ENCODE data around the gene CTAG1A. TPM values are rescaled to one million over a fixed set of nuclear protein-coding genes. Genes with fewer than 3 reads are reported as not detected.

CTAG1A gene
- total and polyA plus RNA-seq, 9 of the 15 experiments (the other 6 are each of a cell fraction or from before 2014, with no cell fraction given): 0.32 TPM; not detected in 8

DNA sequence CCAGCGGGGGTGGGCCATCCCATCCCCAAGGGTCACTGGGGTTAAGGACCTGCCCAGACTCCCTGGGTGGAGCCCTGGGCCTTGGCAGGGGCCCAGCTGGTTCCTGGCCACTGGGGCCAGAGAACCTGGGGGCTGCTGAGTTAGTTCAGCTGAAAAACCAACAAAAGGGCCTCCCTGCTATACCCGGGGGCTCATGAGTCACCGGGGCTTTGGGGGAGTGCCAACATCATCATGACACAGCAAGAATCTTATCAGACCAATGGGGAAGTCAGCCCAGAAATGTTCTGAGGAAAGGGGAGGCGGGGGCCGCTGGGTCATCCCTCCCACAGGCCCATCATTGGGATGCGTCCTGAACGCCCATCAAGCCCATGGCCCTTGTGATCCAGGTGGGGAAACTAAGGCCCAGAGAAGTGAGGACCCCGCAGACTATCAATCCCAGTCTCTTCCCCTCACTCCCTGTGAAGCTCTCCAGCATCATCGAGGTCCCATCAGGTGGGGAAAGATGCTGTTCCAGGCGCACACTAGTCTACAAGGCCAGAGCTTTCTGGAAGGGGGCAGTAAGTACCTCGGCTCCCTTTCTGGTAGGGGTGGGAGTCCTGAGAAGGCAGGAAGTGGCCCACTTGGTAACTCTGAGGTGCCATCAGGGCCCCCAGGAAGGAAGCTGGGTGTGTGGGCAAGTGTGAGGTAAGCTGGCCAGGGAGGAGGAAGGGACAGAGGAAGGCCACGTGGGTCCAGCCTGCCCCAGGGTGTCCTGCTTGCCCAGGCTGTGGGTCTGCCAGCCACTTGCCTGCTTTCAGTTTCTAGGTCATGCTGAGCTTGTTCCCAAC, 42.8 kb upstream of the CTAG1A start (continued):
- TF ChIP-seq, protein P1, sequence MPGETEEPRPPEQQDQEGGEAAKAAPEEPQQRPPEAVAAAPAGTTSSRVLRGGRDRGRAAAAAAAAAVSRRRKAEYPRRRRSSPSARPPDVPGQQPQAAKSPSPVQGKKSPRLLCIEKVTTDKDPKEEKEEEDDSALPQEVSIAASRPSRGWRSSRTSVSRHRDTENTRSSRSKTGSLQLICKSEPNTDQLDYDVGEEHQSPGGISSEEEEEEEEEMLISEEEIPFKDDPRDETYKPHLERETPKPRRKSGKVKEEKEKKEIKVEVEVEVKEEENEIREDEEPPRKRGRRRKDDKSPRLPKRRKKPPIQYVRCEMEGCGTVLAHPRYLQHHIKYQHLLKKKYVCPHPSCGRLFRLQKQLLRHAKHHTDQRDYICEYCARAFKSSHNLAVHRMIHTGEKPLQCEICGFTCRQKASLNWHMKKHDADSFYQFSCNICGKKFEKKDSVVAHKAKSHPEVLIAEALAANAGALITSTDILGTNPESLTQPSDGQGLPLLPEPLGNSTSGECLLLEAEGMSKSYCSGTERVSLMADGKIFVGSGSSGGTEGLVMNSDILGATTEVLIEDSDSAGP (CRISPR knock-in tag; IDR thresholded peaks at IDR 0.05): no peak

DNA sequence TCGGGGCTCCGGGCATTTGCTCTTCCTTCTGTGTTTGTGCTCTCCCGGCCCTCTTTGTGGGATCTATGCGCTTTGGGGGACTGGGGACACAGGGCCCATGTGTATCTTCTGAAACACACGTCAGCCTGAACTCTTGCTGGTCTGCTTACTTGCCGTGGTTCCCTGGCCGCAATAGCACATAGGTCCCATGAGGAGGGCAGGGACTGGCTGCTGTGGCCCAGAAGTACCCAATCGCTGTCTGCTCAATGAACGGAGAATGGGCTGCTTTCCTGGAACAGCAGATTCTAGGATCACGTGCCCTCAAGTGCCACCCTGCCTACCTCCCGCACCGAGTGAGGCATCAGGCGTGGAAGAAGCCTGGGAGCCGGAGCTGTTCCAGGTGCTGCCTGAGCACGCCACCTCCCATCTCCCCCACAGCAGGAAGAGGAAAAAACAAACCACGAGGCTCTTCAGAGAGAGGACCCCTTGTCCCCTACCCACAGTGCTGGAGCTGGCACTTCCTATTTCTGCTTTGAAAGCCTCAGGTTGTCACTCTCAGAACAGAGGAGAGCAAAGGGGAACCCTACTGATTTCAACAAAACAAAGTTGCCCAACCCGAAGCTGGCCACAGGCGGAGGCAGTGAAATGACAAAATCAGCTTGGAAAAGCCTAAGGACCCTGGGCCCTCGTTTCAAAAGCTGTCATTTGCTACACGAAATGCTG, 42.1 kb upstream of the CTAG1A start:
- POLR2A ChIA-PET: interaction anchor here (0.6 to 1.9 kb wide), 8 partner anchors 11 to 238 kb away, joined by 3 to 12 read pairs (median 4); partner anchors contain the start of gene EMD
- TF ChIP-seq SUPT5H (IDR thresholded peaks at IDR 0.05) (no peak), ELF4 (CRISPR knock-in tag; IDR thresholded peaks at IDR 0.05) (no peak), ZNF584 (CRISPR knock-in tag; IDR thresholded peaks at IDR 0.05; ENCODE audit: low read depth) (no peak), XRCC5 (IDR thresholded peaks at IDR 0.05; ENCODE audit: low read depth, low read length) (no peak), RBM17 (IDR thresholded peaks at IDR 0.05; ENCODE audit: borderline replicate concordance, low read depth, low read length) (no peak), ZNF764 (CRISPR knock-in tag; IDR thresholded peaks at IDR 0.05; ENCODE audit: low read depth) (no peak), ZNF197 (CRISPR knock-in tag; IDR thresholded peaks at IDR 0.05; ENCODE audit: low read depth) (no peak), CAMTA2 (CRISPR knock-in tag; conservative IDR thresholded peaks at IDR 0.05) (no peak), HNRNPH1 (optimal IDR thresholded peaks at IDR 0.05; ENCODE audit: low read depth, low read length) (no peak), SREBF1 (IDR thresholded peaks at IDR 0.05; ENCODE audit: borderline replicate concordance, low read depth, low read length) (no peak), BRD9 (IDR thresholded peaks at IDR 0.05; ENCODE audit: low read depth, partially characterized antibody) (no peak)
- TF ChIP-seq, protein P2, sequence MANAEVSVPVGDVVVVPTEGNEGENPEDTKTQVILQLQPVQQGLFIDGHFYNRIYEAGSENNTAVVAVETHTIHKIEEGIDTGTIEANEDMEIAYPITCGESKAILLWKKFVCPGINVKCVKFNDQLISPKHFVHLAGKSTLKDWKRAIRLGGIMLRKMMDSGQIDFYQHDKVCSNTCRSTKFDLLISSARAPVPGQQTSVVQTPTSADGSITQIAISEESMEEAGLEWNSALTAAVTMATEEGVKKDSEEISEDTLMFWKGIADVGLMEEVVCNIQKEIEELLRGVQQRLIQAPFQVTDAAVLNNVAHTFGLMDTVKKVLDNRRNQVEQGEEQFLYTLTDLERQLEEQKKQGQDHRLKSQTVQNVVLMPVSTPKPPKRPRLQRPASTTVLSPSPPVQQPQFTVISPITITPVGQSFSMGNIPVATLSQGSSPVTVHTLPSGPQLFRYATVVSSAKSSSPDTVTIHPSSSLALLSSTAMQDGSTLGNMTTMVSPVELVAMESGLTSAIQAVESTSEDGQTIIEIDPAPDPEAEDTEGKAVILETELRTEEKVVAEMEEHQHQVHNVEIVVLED (CRISPR knock-in tag; IDR thresholded peaks at IDR 0.05): no peak
- TF ChIP-seq, protein P3, sequence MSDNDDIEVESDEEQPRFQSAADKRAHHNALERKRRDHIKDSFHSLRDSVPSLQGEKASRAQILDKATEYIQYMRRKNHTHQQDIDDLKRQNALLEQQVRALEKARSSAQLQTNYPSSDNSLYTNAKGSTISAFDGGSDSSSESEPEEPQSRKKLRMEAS (CRISPR knock-in tag; IDR thresholded peaks at IDR 0.05): 0 out of 2 replicates have a peak, but pooled peaks have one; percentile 11

More for the DNA sequence above, 42.1 kb upstream of the CTAG1A start:
- Histone ChIP-seq H3K4me1 (replicated peaks in 1 of 2; ENCODE audit: control insufficient read depth in 2 of 2, insufficient read depth in 2 of 2, low read length in 2 of 2) (peaks cover 40 to 56% of the 10 kb centered on the region in 2 experiments), H3K27me3 (ENCODE audit: control insufficient read depth in 2 of 2, insufficient read depth in 2 of 2, low read length in 2 of 2) (no peaks in the 10 kb centered on the region), H3K9me1 (ENCODE audit: control insufficient read depth, insufficient read depth, low read length) (no peaks in the 10 kb centered on the region), H3K79me2 (ENCODE audit: control insufficient read depth, insufficient read depth, low read length) (peaks cover 73% of the 10 kb centered on the region), H4K20me1 (replicated peaks; ENCODE audit: control insufficient read depth, insufficient read depth, low read length) (0 out of 2 replicates have a peak, but pooled peaks cover 3% of the 10 kb centered on the region), H2AFZ (ENCODE audit: low read depth, low read length) (peak overlapping the region; percentile 9; the same call in 1 of the 2 replicates), H3K36me3 (ENCODE audit: control insufficient read depth, insufficient read depth, low read length) (peaks cover 57% of the 10 kb centered on the region), H3K4me3 (peak overlapping the region; percentile 33), H3K9me3 (replicated peaks; ENCODE audit: control insufficient read depth, insufficient read depth, low read depth, low read length) (no peaks in the 10 kb centered on the region), H3K4me2 (ENCODE audit: insufficient read depth, low read length) (peak overlapping the region; percentile 87), H3K9ac (ENCODE audit: insufficient read depth in 1 of 2, low read depth in 2 of 2, low read length in 2 of 2) (peak overlapping the region; percentile 88 to 91), H3K27ac (ENCODE audit: extremely low read depth, low read depth, low read length) (peak overlapping the region; percentile 94)
- FAIRE-seq: peak; percentile 42
- ATAC-seq: no peak
- in situ Hi-C loops (cut with MboI) (loop anchor here (25.0 kb wide), 1 partner anchor 381 kb away; no protein-coding TSS in a partner anchor), intact Hi-C loops (cut with micrococcal nuclease) (no loop called here)
- CTCF ChIA-PET (ENCODE audit: low intra/inter-chr PET ratio): no interaction called here
- no peak for DNase-seq (ENCODE audit: extremely low read depth in 1 of 4, low spot score in 3 of 4)
- WGBS (ENCODE audit: insufficient coverage, low coverage, missing lambda C conversion rate): 44% methylated on average over 16 of the region's 20 CpGs
- no TSS peak for BruUV-seq (replicated peaks)
